Measurements from ENCODE around the gene SCCPDH. TPM values are rescaled to one million over a fixed set of nuclear protein-coding genes. Genes with fewer than 3 reads are reported as not detected.
"Not testable (repeated sequence)": the region's sequence is repeated elsewhere in the genome, so short reads cannot be mapped to it uniquely, and the experiment has no call there.

SCCPDH gene
- total RNA-seq, 1 donor from 2014 or later: 29.4 TPM

DNA sequence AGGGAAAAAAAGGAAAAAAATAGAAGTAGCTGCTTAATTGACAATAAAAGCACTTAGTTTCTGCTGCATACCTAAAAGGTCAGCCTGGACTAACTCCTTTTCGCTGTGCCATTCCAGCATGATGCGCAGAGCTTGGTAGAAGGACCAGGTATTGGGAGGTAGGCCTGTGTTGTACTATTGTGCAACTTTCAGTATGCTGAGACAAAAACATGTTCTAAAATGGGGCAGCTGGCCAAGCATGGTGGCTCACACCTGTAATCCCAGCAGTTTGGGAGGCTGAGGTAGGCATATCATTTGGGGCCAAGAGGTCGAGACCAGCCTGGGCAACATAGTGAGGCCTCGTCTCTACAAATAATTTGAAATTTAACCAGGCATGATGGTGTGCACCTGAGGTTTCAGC, 15.0 kb upstream of the SCCPDH start:
- no peak for DNase-seq
- no peak overlapping the region for H3K4me3 ChIP-seq
- no peaks in the 10 kb centered on the region for H3K9me3 ChIP-seq (replicated peaks)
- TF ChIP-seq, protein P1, sequence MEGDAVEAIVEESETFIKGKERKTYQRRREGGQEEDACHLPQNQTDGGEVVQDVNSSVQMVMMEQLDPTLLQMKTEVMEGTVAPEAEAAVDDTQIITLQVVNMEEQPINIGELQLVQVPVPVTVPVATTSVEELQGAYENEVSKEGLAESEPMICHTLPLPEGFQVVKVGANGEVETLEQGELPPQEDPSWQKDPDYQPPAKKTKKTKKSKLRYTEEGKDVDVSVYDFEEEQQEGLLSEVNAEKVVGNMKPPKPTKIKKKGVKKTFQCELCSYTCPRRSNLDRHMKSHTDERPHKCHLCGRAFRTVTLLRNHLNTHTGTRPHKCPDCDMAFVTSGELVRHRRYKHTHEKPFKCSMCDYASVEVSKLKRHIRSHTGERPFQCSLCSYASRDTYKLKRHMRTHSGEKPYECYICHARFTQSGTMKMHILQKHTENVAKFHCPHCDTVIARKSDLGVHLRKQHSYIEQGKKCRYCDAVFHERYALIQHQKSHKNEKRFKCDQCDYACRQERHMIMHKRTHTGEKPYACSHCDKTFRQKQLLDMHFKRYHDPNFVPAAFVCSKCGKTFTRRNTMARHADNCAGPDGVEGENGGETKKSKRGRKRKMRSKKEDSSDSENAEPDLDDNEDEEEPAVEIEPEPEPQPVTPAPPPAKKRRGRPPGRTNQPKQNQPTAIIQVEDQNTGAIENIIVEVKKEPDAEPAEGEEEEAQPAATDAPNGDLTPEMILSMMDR (IDR thresholded peaks at IDR 0.05; ENCODE audit: borderline replicate concordance): no peak
- H3K27me3 ChIP-seq (ENCODE audit: low read depth): no peaks in the 10 kb centered on the region
- H3K4me1 ChIP-seq: no peaks in the 10 kb centered on the region
- intact Hi-C loops (cut with micrococcal nuclease): no loop called here
- no peak overlapping the region for H3K27ac ChIP-seq (replicated peaks)
- H3K36me3 ChIP-seq: no peaks in the 10 kb centered on the region

- DNase-seq: no peak
- Histone ChIP-seq H3K27me3 (ENCODE audit: low read depth) (no peaks in the 10 kb centered on the region), H3K27ac (replicated peaks) (no peak overlapping the region), H3K4me1 (no peaks in the 10 kb centered on the region), H3K36me3 (no peaks in the 10 kb centered on the region), H3K4me3 (no peak overlapping the region), H3K9me3 (replicated peaks) (no peaks in the 10 kb centered on the region)
- intact Hi-C loops (cut with micrococcal nuclease): no loop called here
- TF ChIP-seq, protein P1 (IDR thresholded peaks at IDR 0.05; ENCODE audit: borderline replicate concordance): no peak
These were observed 14.4 kb upstream of the SCCPDH start for GRCh38 chr1:246709835-246710234.

- TF ChIP-seq, protein P1 (IDR thresholded peaks at IDR 0.05; ENCODE audit: borderline replicate concordance): no peak
- intact Hi-C loops (cut with micrococcal nuclease): no loop called here
- no peak for DNase-seq
- Histone ChIP-seq H3K27ac (replicated peaks) (no peak overlapping the region), H3K27me3 (ENCODE audit: low read depth) (no peaks in the 10 kb centered on the region), H3K4me1 (no peaks in the 10 kb centered on the region), H3K4me3 (no peak overlapping the region), H3K36me3 (no peaks in the 10 kb centered on the region), H3K9me3 (replicated peaks) (no peaks in the 10 kb centered on the region)
These were observed 12.6 kb upstream of the SCCPDH start for GRCh38 chr1:246711548-246712003.

- intact Hi-C loops (cut with micrococcal nuclease); H3K27ac ChIP-seq (replicated peaks); H3K36me3 ChIP-seq; H3K27me3 ChIP-seq (ENCODE audit: low read depth); H3K9me3 ChIP-seq (replicated peaks); H3K4me1 ChIP-seq; H3K4me3 ChIP-seq; DNase-seq: not testable (repeated sequence)
These were observed 11.8 kb upstream of the SCCPDH start for GRCh38 chr1:246712428-246712827.

GRCh38 chr1:246719361-246719760, 4.8 kb upstream of the SCCPDH start:
- peaks cover 10% of the 10 kb centered on the region for H3K4me1 ChIP-seq
- intact Hi-C loops (cut with micrococcal nuclease); H3K27ac ChIP-seq (replicated peaks); H3K36me3 ChIP-seq; DNase-seq; H3K4me3 ChIP-seq; H3K27me3 ChIP-seq (ENCODE audit: low read depth): not testable (repeated sequence)
- peaks cover 13% of the 10 kb centered on the region for H3K9me3 ChIP-seq (replicated peaks)

- intact Hi-C loops (cut with micrococcal nuclease); H3K4me3 ChIP-seq; H3K27me3 ChIP-seq (ENCODE audit: low read depth); H3K36me3 ChIP-seq; DNase-seq; H3K27ac ChIP-seq (replicated peaks): not testable (repeated sequence)
- Histone ChIP-seq H3K9me3 (replicated peaks) (peaks cover 13% of the 10 kb centered on the region), H3K4me1 (peaks cover 25% of the 10 kb centered on the region)
These were observed 3.4 kb upstream of the SCCPDH start for GRCh38 chr1:246720814-246721213.

- Histone ChIP-seq H3K4me1 (peaks cover 29% of the 10 kb centered on the region), H3K36me3 (peaks cover 11% of the 10 kb centered on the region), H3K27ac (replicated peaks) (no peak overlapping the region), H3K27me3 (ENCODE audit: low read depth) (no peaks in the 10 kb centered on the region), H3K9me3 (replicated peaks) (peaks cover 13% of the 10 kb centered on the region), H3K4me3 (no peak overlapping the region)
- DNase-seq: no peak
- intact Hi-C loops (cut with micrococcal nuclease): no loop called here
- TF ChIP-seq, protein P1 (IDR thresholded peaks at IDR 0.05; ENCODE audit: borderline replicate concordance): no peak
These were observed 1.5 kb upstream of the SCCPDH start for GRCh38 chr1:246722720-246723119.

Measured in left ventricle myocardium inferior (tissue), 1 donor.